PC-3 (cell line): Measurements from ENCODE around the gene HUNK. TPM values are rescaled to one million over a fixed set of nuclear protein-coding genes. Genes with fewer than 3 reads are reported as not detected.
"Not testable (repeated sequence)": the region's sequence is repeated elsewhere in the genome, so short reads cannot be mapped to it uniquely, and the experiment has no call there.

Experiments
- ATAC-seq: fragments of 200-7000 bp; cut with Tn5 transposase; 2 replicates; pipeline ENCODE4 v1.9.1; 2020; ENCODE audit warnings: mild to moderate bottlenecking, moderate library complexity
- BruUV-seq: library from RNA; stranded (reverse); fragments of 400-500 nt; replicated peaks from 2 replicates; lab custom pipeline; 2021; lab: Mats Ljungman, UMichigan
- CTCF ChIA-PET: fragments of 300-600 bp; sonication (Branson Sonifier 250); formaldehyde crosslinking; loops from one replicate; lab custom pipeline; 2022; ENCODE audit warnings: antibody characterized with exemption; lab: Charles Lee
- POLR2A ChIA-PET: fragments of 300-600 bp; sonication (Branson Sonifier 250); formaldehyde crosslinking; loops from one replicate; lab custom pipeline; 2022; ENCODE audit warnings: antibody characterized with exemption; ENCODE audit not compliant: unreplicated experiment; lab: Charles Lee
- DNase-seq: peaks from one replicate; pipeline ENCODE4 v3.0.0-alpha.2; 2015
- H2AFZ ChIP-seq: fragments of 300-600 bp; sonication (generic); 2 replicates; pipeline ENCODE4 v1.6.0; 2016; ENCODE audit warnings: antibody characterized with exemption, low read length
- H3F3A ChIP-seq: fragments of 300-600 bp; sonication (generic); one replicate; pipeline ENCODE4 v1.6.0; 2017; ENCODE audit warnings: antibody characterized with exemption, low read length, control low read depth, mild to moderate bottlenecking; ENCODE audit not compliant: unreplicated experiment
- H3K27ac ChIP-seq: fragments of 300-600 bp; sonication (generic); 2 replicates; pipeline ENCODE4 v1.5.1; 2016; ENCODE audit warnings: mild to moderate bottlenecking, low read length
- H3K27me3 ChIP-seq: fragments of 300-600 bp; sonication (generic); 2 replicates; pipeline ENCODE4 v1.6.1; 2016; ENCODE audit warnings: low read length, mixed read lengths
- H3K36me3 ChIP-seq: fragments of 300-600 bp; sonication (generic); 2 replicates; pipeline ENCODE4 v1.6.1; 2016; ENCODE audit warnings: low read depth, mixed run types, low read length, mixed read lengths
- H3K4me1 ChIP-seq: fragments of 300-600 bp; sonication (generic); 2 replicates; pipeline ENCODE4 v1.5.1; 2016; ENCODE audit warnings: low read length; ENCODE audit not compliant: insufficient read depth
- H3K4me2 ChIP-seq: fragments of 300-600 bp; sonication (generic); 2 replicates; pipeline ENCODE4 v1.6.0; 2016; ENCODE audit warnings: low read length
- H3K4me3 ChIP-seq: fragments of 300-600 bp; sonication (generic); 2 replicates; pipeline ENCODE4 v1.5.1; 2016; ENCODE audit warnings: mild to moderate bottlenecking, low read length, mixed read lengths
- H3K79me2 ChIP-seq: fragments of 300-600 bp; sonication (generic); 2 replicates; pipeline ENCODE4 v1.6.1; 2017; ENCODE audit warnings: low read length, mixed read lengths
- H3K9ac ChIP-seq: fragments of 300-600 bp; sonication (generic); 2 replicates; pipeline ENCODE4 v1.6.0; 2016; ENCODE audit warnings: mild to moderate bottlenecking, low read length
- H3K9me2 ChIP-seq: fragments of 300-600 bp; sonication (generic); replicated peaks from 2 replicates; pipeline ENCODE4 v1.6.1; 2016; ENCODE audit warnings: mixed run types, low read length, mixed read lengths
- H3K9me3 ChIP-seq: fragments of 300-600 bp; sonication (generic); 2 replicates; pipeline ENCODE4 v1.6.1; 2016; ENCODE audit warnings: low read length, mixed read lengths
- H4K20me1 ChIP-seq: fragments of 300-600 bp; sonication (generic); 2 replicates; pipeline ENCODE4 v1.6.1; 2016; ENCODE audit warnings: low read length, mixed read lengths
- CTCF ChIP-seq: fragments of 300-600 bp; sonication (generic); conservative IDR thresholded peaks from 2 replicates; pipeline ENCODE4 v1.5.1; 2017; ENCODE audit warnings: antibody characterized with exemption, low read depth, mild to moderate bottlenecking, low read length
- EZH2 ChIP-seq: fragments of 300-600 bp; sonication (generic); IDR thresholded peaks from one replicate; pipeline ENCODE4 v1.6.1; 2017; ENCODE audit warnings: antibody characterized with exemption, mild to moderate bottlenecking, low read length; ENCODE audit not compliant: unreplicated experiment
- EZH2phosphoT487 ChIP-seq: fragments of 300-600 bp; sonication (generic); IDR thresholded peaks from 2 replicates; pipeline ENCODE4 v1.6.1; 2018; ENCODE audit warnings: mild to moderate bottlenecking, antibody characterized with exemption, low read length, borderline replicate concordance
- intact Hi-C: fragments of 100-400 bp; cut with micrococcal nuclease; formaldehyde crosslinking; loops from 2 replicates; pipeline ENCODE4 v1.9.0; 2023
- total RNA-seq: library from RNA; depleted of rRNA; stranded (reverse); fragments of >200 nt; gene quantifications from 2 replicates; pipeline ENCODE4 v1.2.3, GENCODE V29; 2014

The HUNK gene
- total RNA-seq, 1 experiment from 2014 or later: not detected

GRCh38 chr21:32036756-32037155 is 163.9 kb downstream of the HUNK start:
- H3K27ac ChIP-seq: no peak overlapping the region
- BruUV-seq: no TSS peak

DNA sequence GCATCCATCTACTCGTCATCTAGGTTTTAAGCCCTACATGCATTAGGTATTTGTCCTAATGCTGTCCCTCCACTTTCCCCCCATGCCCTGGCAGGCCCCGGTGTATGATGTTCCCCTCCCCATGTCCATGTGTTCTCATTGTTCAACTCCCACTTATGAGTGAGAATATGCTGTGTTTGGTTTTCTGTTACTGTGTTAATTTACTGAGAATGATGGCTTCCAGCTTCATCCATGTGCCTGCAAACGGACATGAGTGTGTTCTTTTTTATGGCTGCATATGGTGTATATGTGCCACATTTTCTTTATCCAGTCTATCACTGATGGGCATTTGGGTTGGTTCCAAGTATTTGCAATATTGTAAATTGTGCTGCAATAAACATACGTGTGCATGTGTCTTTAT is 165.9 kb downstream of the HUNK start:
- ATAC-seq, H3K4me2 ChIP-seq, H3K9me2 ChIP-seq, H3K4me1 ChIP-seq, intact Hi-C loops, H4K20me1 ChIP-seq, H2AFZ ChIP-seq, H3K36me3 ChIP-seq, POLR2A ChIA-PET, H3K79me2 ChIP-seq, DNase-seq, H3K27ac ChIP-seq, H3K4me3 ChIP-seq, H3K9me3 ChIP-seq, BruUV-seq, CTCF ChIA-PET, H3F3A ChIP-seq, H3K9ac ChIP-seq: not testable (repeated sequence)
- H3K27me3 ChIP-seq: peaks cover 23% of the 10 kb centered on the region

More at GRCh38 chr21:32036756-32037155, 163.9 kb downstream of the HUNK start:
- Histone ChIP-seq H3K4me2 (no peak overlapping the region), H3K36me3 (no peaks in the 10 kb centered on the region), H3K4me3 (no peak overlapping the region), H3K9me3 (no peaks in the 10 kb centered on the region), H3K9me2 (no peaks in the 10 kb centered on the region), H3K9ac (no peak overlapping the region), H3K27me3 (peaks cover 20% of the 10 kb centered on the region), H3F3A (no peaks in the 10 kb centered on the region), H2AFZ (no peak overlapping the region), H3K4me1 (no peaks in the 10 kb centered on the region), H4K20me1 (no peaks in the 10 kb centered on the region), H3K79me2 (no peaks in the 10 kb centered on the region)
- DNase-seq: no peak
- intact Hi-C loops: no loop called here
- POLR2A ChIA-PET: no interaction called here
- TF ChIP-seq CTCF (no peak), EZH2phosphoT487 (no peak), EZH2 (no peak)
- CTCF ChIA-PET: interaction anchor here (0.6 kb wide), 1 partner anchor 222 kb away, joined by 3 read pairs; no protein-coding TSS in a partner anchor
- no peak for ATAC-seq

- Histone ChIP-seq H3K9ac (no peak overlapping the region), H3K4me2 (no peak overlapping the region), H3K9me2 (no peaks in the 10 kb centered on the region), H4K20me1 (no peaks in the 10 kb centered on the region), H3K27ac (no peak overlapping the region), H3K36me3 (no peaks in the 10 kb centered on the region), H3K27me3 (peaks cover 22% of the 10 kb centered on the region), H3F3A (no peaks in the 10 kb centered on the region), H3K9me3 (no peaks in the 10 kb centered on the region), H3K4me1 (no peaks in the 10 kb centered on the region), H3K4me3 (no peak overlapping the region), H3K79me2 (no peaks in the 10 kb centered on the region), H2AFZ (no peak overlapping the region)
- intact Hi-C loops: no loop called here
- POLR2A ChIA-PET: no interaction called here
- BruUV-seq: no TSS peak
- TF ChIP-seq CTCF: no peak
- no peak for TF ChIP-seq EZH2
- CTCF ChIA-PET: no interaction called here
- no peak for ATAC-seq
- no peak for DNase-seq
Observed at GRCh38 chr21:32043458-32043857, 170.6 kb downstream of the HUNK start.
